ENCODE results near the gene SSBP3. TPM values are rescaled to one million over a fixed set of nuclear protein-coding genes. Genes with fewer than 3 reads are reported as not detected.

SSBP3 gene
- polyA plus RNA-seq, 1 of the 3 experiments (the other 2 are of a cell fraction), result 26.2 TPM

GRCh38 chr1:54335755-54336108 lies 70.5 kb downstream of the SSBP3 start (continued):
- TF ChIP-seq PBX3 (IDR thresholded peaks at IDR 0.05) (no peak), USF2 (IDR thresholded peaks at IDR 0.05; ENCODE audit: borderline replicate concordance, low read depth, low read length) (no peak), ZBTB33 (IDR thresholded peaks at IDR 0.05; ENCODE audit: borderline replicate concordance, low read depth) (no peak; the same call in 1 of the 2 replicates), JUND (IDR thresholded peaks at IDR 0.05) (no peak; the same call in 1 of the 2 replicates), MEF2A (IDR thresholded peaks at IDR 0.05; ENCODE audit: borderline replicate concordance, low read depth) (no peak), FOXJ3 (CRISPR knock-in tag; IDR thresholded peaks at IDR 0.05) (no peak)

GRCh38 chr1:54335011-54335754 lies 71.0 kb downstream of the SSBP3 start:
- Histone ChIP-seq H3K4me3 (ENCODE audit: low read depth in 2 of 2, low read length in 1 of 2) (peak overlapping the region in 1 of 2 experiments; percentile 5; a peak in 1 of 4 replicates), H3K27ac (ENCODE audit: low read depth in 2 of 2, low read length in 1 of 2) (peak overlapping the region; percentile 44 to 67), H3K9ac (peak overlapping the region; percentile 48; the same call in 1 of the 2 replicates), H3K4me2 (peak overlapping the region; percentile 49; the same call in 1 of the 2 replicates), H4K20me1 (ENCODE audit: insufficient read depth) (no peaks in the 10 kb centered on the region; the same call in 1 of the 2 replicates), H3K36me3 (replicated peaks in 1 of 2; ENCODE audit: control insufficient read depth in 1 of 2, insufficient read depth in 2 of 2, low read length in 1 of 2) (no peaks in the 10 kb centered on the region), H3K9me2 (no peaks in the 10 kb centered on the region), H2AFZ (ENCODE audit: low read depth) (no peak overlapping the region), H3K27me3 (ENCODE audit: insufficient read depth) (no peaks in the 10 kb centered on the region), H3K4me1 (ENCODE audit: control insufficient read depth in 1 of 2, insufficient read depth in 2 of 2, low read depth in 1 of 2, low read length in 1 of 2) (peaks cover 25 to 73% of the 10 kb centered on the region in 2 experiments), H3K79me2 (ENCODE audit: insufficient read depth) (peaks cover 11% of the 10 kb centered on the region), H3F3A (replicated peaks; ENCODE audit: insufficient read depth) (peaks cover 6% of the 10 kb centered on the region), H3K9me3 (no peaks in the 10 kb centered on the region)
- ChIA-PET CTCF (interaction anchor here (0.5 to 1.9 kb wide), 5 partner anchors 11 to 263 kb away, joined by 3 to 5 read pairs (median 3); no protein-coding TSS in a partner anchor), POLR2A (no interaction called here)
- DNase-seq, result no peak
- TF ChIP-seq JUND (IDR thresholded peaks at IDR 0.05) (no peak), NRF1 (IDR thresholded peaks at IDR 0.05; ENCODE audit: low read depth, low read length) (no peak), ZBTB33 (IDR thresholded peaks at IDR 0.05; ENCODE audit: borderline replicate concordance, low read depth) (no peak), USF1 (IDR thresholded peaks at IDR 0.05; ENCODE audit: borderline replicate concordance, low read depth) (no peak), SIN3A (IDR thresholded peaks at IDR 0.05; ENCODE audit: borderline replicate concordance, low read depth, low read length) (no peak), EZH2phosphoT487 (IDR thresholded peaks at IDR 0.05; ENCODE audit: borderline replicate concordance, low read depth) (no peak), CHD2 (IDR thresholded peaks at IDR 0.05; ENCODE audit: low read length, partially characterized antibody) (no peak), FOXM1 (IDR thresholded peaks at IDR 0.05; ENCODE audit: low read depth) (no peak), SMC3 (IDR thresholded peaks at IDR 0.05; ENCODE audit: low read depth, low read length) (no peak), MEF2A (IDR thresholded peaks at IDR 0.05; ENCODE audit: borderline replicate concordance, low read depth) (no peak), RXRA (IDR thresholded peaks at IDR 0.05; ENCODE audit: borderline replicate concordance, low read depth) (no peak), GATA2 (CRISPR knock-in tag; IDR thresholded peaks at IDR 0.05) (no peak), FOSL2 (IDR thresholded peaks at IDR 0.05; ENCODE audit: borderline replicate concordance, low read depth) (no peak), RFX5 (IDR thresholded peaks at IDR 0.05; ENCODE audit: low read length) (no peak), TEAD4 (IDR thresholded peaks at IDR 0.05; ENCODE audit: borderline replicate concordance, insufficient read depth) (no peak), FOXJ3 (CRISPR knock-in tag; IDR thresholded peaks at IDR 0.05) (no peak), RCOR1 (IDR thresholded peaks at IDR 0.05; ENCODE audit: low read length) (no peak), USF2 (IDR thresholded peaks at IDR 0.05; ENCODE audit: borderline replicate concordance, low read depth, low read length) (no peak), EP300 (IDR thresholded peaks at IDR 0.05; ENCODE audit: borderline replicate concordance in 1 of 2, low read depth in 1 of 2, low read length in 1 of 2) (no peak), NFIC (IDR thresholded peaks at IDR 0.05; ENCODE audit: borderline replicate concordance) (no peak)
- WGBS (ENCODE audit: low lambda C conversion rate), result 75% methylated on average over 10 of the region's 13 CpGs
